K562 treated with DMSO at 1 percent for 4 hours (cell line): ENCODE measurements around the gene A2ML1. TPM values are rescaled to one million over a fixed set of nuclear protein-coding genes. Genes with fewer than 3 reads are reported as not detected.

Experiments
- total RNA-seq: library from RNA; unstranded; fragments of 300-600 nt; gene quantifications from 2 replicates; pipeline ENCODE4 v1.2.3, GENCODE V29; 2022; ENCODE audit not compliant: insufficient read depth

A2ML1 gene
- not detected in 2 replicates for total RNA-seq

DNA sequence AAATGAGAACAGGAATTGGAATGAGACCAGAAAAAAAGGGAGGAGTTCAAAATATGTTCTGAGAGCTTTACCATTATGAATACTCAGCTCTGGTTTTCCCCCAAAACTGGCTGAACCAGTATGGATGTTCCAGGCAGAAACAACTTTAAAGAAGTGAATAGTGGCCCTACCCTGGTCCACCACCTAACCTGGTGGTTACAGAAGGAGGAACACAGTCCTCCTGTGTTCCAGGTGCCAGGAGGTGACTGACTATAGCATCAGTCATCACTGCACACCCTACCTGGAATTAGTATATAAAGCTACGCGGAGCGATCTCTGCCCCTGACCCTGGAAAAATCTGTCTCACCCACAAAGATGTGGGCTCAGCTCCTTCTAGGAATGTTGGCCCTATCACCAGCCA, at the start of gene A2ML1:
TSS of gene A2ML1 (plus strand) at position 324 of the 400 bp plus-strand sequence. CDS start at position 355, 31 bp downstream.

DNA sequence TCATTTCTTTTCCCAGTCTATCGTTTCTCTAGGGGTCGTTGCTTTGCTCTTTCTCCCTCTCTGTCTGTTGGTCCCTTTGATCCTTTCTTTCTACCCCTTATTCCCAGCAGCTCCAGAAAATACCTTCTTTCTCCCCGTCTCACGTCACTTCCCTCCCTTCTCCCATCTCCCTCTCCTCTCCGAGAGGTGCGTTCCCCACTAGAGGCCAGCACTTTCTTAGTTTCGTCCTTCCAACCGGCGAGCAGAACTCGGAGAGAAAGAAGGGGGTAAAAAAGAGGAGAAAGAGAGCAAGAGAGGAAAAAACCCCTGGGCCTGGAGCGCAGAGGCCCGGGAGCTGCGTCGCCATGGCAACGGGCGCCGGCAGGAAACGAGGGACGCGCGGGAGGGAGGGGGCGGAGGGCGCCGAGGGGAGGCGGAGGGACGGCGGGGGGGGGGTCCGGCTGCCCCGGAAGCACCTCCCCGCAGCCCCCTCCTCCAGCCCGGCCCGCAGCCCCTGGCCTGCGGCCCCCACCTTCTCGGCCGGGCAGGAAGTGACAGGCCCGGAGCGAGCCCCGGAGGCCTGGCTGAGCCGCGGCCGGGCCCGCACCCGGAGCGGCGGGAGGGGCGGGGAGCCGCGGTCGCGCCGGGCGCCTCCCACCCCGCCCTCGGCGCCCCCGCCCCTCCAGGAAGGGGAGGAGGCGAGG, 91.8 kb downstream of the A2ML1 start, which contains the start of gene PHC1:
TSS of gene PHC1 (plus strand) at position 477 of the 683 bp plus-strand sequence. CDS start 3,169 bp downstream, outside the sequence.

Other genes starting within 250 kb of the A2ML1 start
- gene AICDA, start 209.8 kb upstream of the A2ML1 start, total RNA-seq = not detected in 2 replicates
- not detected in 2 replicates for gene MFAP5, start 159.8 kb upstream of the A2ML1 start, total RNA-seq
- 5.6 and 6.2 TPM in 2 replicates for gene RIMKLB, start 124.6 kb upstream of the A2ML1 start, total RNA-seq
- 9.1 and 12.4 TPM in 2 replicates for gene PHC1, start 91.9 kb downstream of the A2ML1 start, total RNA-seq
- 64.4 and 80.9 TPM in 2 replicates for gene M6PR, start 127.0 kb downstream of the A2ML1 start, total RNA-seq
- not detected in 2 replicates for gene KLRG1, start 166.9 kb downstream of the A2ML1 start, total RNA-seq